Measurements from ENCODE around the gene SLC49A3. TPM values are rescaled to one million over a fixed set of nuclear protein-coding genes. Genes with fewer than 3 reads are reported as not detected.

The SLC49A3 gene
- total and polyA plus RNA-seq, 2 of the 13 experiments (the other 11 are each of a cell fraction or from before 2014, with no cell fraction given): 0.07 to 0.17 TPM

GRCh38 chr4:673349-674091 lies 15.4 kb downstream of the SLC49A3 start (continued):
- TF ChIP-seq MATR3 (CRISPR knock-in tag; IDR thresholded peaks at IDR 0.05): no peak
- TF ChIP-seq, protein P1, sequence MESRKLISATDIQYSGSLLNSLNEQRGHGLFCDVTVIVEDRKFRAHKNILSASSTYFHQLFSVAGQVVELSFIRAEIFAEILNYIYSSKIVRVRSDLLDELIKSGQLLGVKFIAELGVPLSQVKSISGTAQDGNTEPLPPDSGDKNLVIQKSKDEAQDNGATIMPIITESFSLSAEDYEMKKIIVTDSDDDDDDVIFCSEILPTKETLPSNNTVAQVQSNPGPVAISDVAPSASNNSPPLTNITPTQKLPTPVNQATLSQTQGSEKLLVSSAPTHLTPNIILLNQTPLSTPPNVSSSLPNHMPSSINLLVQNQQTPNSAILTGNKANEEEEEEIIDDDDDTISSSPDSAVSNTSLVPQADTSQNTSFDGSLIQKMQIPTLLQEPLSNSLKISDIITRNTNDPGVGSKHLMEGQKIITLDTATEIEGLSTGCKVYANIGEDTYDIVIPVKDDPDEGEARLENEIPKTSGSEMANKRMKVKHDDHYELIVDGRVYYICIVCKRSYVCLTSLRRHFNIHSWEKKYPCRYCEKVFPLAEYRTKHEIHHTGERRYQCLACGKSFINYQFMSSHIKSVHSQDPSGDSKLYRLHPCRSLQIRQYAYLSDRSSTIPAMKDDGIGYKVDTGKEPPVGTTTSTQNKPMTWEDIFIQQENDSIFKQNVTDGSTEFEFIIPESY (CRISPR knock-in tag; IDR thresholded peaks at IDR 0.05): no peak
- no peak for TF ChIP-seq ZSCAN30 (CRISPR knock-in tag; IDR thresholded peaks at IDR 0.05)
- TF ChIP-seq TBX3 (IDR thresholded peaks at IDR 0.05; ENCODE audit: borderline replicate concordance): no peak
- TF ChIP-seq ZNF672 (CRISPR knock-in tag; IDR thresholded peaks at IDR 0.05): no peak
- TF ChIP-seq ZNF333 (CRISPR knock-in tag; IDR thresholded peaks at IDR 0.05; ENCODE audit: borderline replicate concordance): no peak
- TF ChIP-seq SNAPC4 (CRISPR knock-in tag; IDR thresholded peaks at IDR 0.05): no peak
- TF ChIP-seq, protein P2, sequence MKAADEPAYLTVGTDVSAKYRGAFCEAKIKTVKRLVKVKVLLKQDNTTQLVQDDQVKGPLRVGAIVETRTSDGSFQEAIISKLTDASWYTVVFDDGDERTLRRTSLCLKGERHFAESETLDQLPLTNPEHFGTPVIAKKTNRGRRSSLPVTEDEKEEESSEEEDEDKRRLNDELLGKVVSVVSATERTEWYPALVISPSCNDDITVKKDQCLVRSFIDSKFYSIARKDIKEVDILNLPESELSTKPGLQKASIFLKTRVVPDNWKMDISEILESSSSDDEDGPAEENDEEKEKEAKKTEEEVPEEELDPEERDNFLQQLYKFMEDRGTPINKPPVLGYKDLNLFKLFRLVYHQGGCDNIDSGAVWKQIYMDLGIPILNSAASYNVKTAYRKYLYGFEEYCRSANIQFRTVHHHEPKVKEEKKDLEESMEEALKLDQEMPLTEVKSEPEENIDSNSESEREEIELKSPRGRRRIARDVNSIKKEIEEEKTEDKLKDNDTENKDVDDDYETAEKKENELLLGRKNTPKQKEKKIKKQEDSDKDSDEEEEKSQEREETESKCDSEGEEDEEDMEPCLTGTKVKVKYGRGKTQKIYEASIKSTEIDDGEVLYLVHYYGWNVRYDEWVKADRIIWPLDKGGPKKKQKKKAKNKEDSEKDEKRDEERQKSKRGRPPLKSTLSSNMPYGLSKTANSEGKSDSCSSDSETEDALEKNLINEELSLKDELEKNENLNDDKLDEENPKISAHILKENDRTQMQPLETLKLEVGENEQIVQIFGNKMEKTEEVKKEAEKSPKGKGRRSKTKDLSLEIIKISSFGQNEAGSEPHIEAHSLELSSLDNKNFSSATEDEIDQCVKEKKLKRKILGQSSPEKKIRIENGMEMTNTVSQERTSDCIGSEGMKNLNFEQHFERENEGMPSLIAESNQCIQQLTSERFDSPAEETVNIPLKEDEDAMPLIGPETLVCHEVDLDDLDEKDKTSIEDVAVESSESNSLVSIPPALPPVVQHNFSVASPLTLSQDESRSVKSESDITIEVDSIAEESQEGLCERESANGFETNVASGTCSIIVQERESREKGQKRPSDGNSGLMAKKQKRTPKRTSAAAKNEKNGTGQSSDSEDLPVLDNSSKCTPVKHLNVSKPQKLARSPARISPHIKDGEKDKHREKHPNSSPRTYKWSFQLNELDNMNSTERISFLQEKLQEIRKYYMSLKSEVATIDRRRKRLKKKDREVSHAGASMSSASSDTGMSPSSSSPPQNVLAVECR (CRISPR knock-in tag; IDR thresholded peaks at IDR 0.05; ENCODE audit: borderline replicate concordance): peak; percentile 8; the same call in 1 of the 2 replicates
- no peak for TF ChIP-seq REL (CRISPR knock-in tag; conservative IDR thresholded peaks at IDR 0.05)
- TF ChIP-seq ZNF513 (CRISPR knock-in tag; conservative IDR thresholded peaks at IDR 0.05): no peak
- TF ChIP-seq MYPOP (CRISPR knock-in tag; IDR thresholded peaks at IDR 0.05): no peak
